Stimulated activated memory B cell treated with anti-CD40 and anti-IgM and Interleukin-4, amounts not matched to agents 10 μg/mL and 1 μg/mL and 100 μg/mL, for 72 hours (primary cell): ENCODE results near the gene ARHGAP33.
A peak's percentile ranks its signal among the peaks of the same experiment; 100 is the strongest.
"Not testable (repeated sequence)": the region's sequence is repeated elsewhere in the genome, so short reads cannot be mapped to it uniquely, and the experiment has no call there.

Source experiments
- ATAC-seq: fragments of 150-1000 bp; cut with Tn5 transposase; 2 replicates; pipeline ENCODE4 v1.10.0; 2021
- H3K27ac Mint-ChIP-seq: one replicate; pipeline ENCODE4 v1.8.0; 2022; ENCODE audit warnings: mild to moderate bottlenecking, mixed read lengths
- H3K27me3 Mint-ChIP-seq: one replicate; pipeline ENCODE4 v1.8.0; 2022; ENCODE audit warnings: mixed read lengths
- H3K36me3 Mint-ChIP-seq: one replicate; pipeline ENCODE4 v1.8.0; 2022; ENCODE audit warnings: mixed read lengths
- H3K4me1 Mint-ChIP-seq: one replicate; pipeline ENCODE4 v1.8.0; 2022; ENCODE audit warnings: mixed read lengths
- H3K4me3 Mint-ChIP-seq: one replicate; pipeline ENCODE4 v1.8.0; 2022; ENCODE audit warnings: mild to moderate bottlenecking, moderate library complexity, mixed read lengths
- H3K9me3 Mint-ChIP-seq: one replicate; pipeline ENCODE4 v1.8.0; 2022; ENCODE audit warnings: mixed read lengths

ARHGAP33 gene

DNA sequence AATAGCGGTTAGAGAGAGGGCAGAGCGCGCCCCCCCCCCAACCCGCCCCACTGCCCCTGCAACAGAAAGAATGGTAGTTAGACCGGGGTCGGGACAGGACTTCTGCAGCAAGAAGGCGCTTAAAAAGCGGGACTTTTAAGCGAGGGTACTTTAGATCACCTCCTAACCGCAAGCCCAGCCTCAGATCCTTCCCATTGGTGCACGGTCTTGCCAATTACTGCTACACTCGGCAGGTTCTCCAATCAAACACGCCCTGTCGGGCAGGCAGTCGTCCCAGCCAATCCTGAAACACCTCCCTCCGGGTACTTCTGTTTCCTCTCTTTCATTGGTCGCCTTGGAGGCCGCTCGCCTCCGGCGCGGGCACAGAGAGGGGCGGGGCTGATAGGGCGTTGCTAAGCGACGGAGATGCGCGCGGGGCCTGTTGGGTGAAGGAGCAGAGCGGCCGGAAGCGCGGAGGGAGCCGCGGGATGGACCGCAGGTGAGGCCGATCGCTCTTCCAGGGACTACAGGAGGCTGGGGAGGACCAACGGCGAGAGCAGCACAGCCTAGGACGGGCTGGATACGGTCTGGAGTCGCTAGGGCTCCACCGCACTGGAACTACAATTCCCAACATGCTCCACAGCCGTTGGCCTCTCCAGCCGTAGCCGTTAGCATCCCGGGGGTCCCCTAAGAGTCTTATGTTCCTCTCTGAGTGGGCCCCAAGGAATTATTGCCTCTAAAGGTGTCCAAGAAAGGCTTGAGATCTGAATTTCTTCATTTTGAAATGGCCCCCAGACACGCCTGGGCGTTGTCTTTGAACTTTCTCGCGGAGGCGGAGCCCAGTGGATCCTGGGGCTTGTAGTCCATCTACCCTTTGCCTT, 17.4 kb upstream of the ARHGAP33 start, which contains the start of gene PROSER3:
TSS of gene PROSER3 (plus strand) at position 428 of the 860 bp plus-strand sequence. CDS start at position 468, 40 bp downstream.
- Mint-ChIP-seq H3K4me3 (peak within 1 kb of the TSS; percentile 86), H3K27me3 (peaks cover 31% of the 10 kb centered on the region), H3K9me3 (no peaks in the 10 kb centered on the region), H3K4me1 (peaks cover 39% of the 10 kb centered on the region), H3K27ac (peak within 1 kb of the TSS; percentile 87), H3K36me3 (peaks cover 40% of the 10 kb centered on the region)
- ATAC-seq: peak; percentile 99

DNA sequence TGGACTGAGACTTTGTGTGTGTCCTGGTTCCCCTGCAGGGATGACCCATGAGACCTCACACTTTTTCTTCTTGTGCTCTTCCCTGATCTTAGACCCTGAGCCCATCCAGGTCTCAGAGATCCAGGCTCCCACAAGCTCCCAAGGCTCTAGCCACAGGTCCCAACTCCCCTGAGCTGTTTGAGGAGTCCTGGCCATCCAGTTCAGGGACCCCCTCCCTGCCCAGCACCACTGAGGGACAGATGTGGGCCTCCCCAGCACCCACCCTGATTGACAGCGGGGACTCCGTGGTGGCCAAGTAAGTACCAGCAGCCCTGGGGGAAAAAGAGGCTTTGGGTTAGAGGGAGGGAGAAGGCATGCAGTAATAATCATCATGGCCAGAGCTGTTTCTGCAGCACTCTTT, 15.7 kb upstream of the ARHGAP33 start:
- Mint-ChIP-seq H3K4me1 (peaks cover 39% of the 10 kb centered on the region), H3K36me3 (peaks cover 24% of the 10 kb centered on the region)

GRCh38 chr19:35760711-35761349, 14.5 kb upstream of the ARHGAP33 start:
- Mint-ChIP-seq H3K36me3 (peaks cover 25% of the 10 kb centered on the region), H3K4me1 (peaks cover 31% of the 10 kb centered on the region), H3K27me3 (peaks cover 12% of the 10 kb centered on the region), H3K27ac (no peak overlapping the region), H3K4me3 (no peak overlapping the region), H3K9me3 (no peaks in the 10 kb centered on the region)
- no peak for ATAC-seq

More for the DNA sequence above, 15.7 kb upstream of the ARHGAP33 start:
- H3K27ac Mint-ChIP-seq: no peak overlapping the region
- peaks cover 23% of the 10 kb centered on the region for H3K27me3 Mint-ChIP-seq
- no peaks in the 10 kb centered on the region for H3K9me3 Mint-ChIP-seq
- peak overlapping the region; percentile 57 for H3K4me3 Mint-ChIP-seq
- ATAC-seq: no peak

GRCh38 chr19:35764432-35765315, 10.7 kb upstream of the ARHGAP33 start:
- no peak for ATAC-seq
- Mint-ChIP-seq H3K4me3 (no peak overlapping the region), H3K36me3 (peaks cover 45% of the 10 kb centered on the region), H3K9me3 (no peaks in the 10 kb centered on the region), H3K4me1 (peaks cover 9% of the 10 kb centered on the region), H3K27me3 (no peaks in the 10 kb centered on the region), H3K27ac (no peak overlapping the region)

DNA sequence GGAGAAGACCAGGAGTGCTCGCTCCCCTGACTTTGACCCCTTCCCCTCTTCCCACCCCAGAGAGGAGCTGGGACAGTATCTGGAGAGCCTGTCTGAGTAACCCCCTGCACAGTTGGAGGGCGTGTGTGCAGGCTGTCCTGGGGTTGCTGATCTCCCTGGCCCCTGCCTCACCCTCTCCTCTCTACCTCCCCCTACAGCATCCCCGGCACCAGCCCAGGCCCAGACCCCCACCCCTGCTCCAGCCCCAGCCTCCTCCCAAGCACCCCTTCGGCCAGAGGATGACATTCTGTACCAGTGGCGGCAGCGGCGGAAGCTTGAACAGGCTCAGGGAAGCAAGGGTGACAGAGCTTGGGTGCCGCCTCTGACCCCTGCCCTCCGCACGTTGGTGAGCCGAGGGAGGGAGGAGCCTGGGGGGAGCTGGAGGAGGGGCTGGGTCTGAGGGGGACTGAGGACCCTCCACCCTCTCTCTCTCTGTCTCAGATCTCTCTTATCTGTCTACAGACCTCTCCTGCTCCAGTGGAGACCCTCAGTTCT, 8.7 kb upstream of the ARHGAP33 start:
- no peak overlapping the region for H3K4me3 Mint-ChIP-seq
- no peak for ATAC-seq
- peaks cover 45% of the 10 kb centered on the region for H3K36me3 Mint-ChIP-seq
- H3K9me3 Mint-ChIP-seq: no peaks in the 10 kb centered on the region
- H3K4me1 Mint-ChIP-seq: peaks cover 7% of the 10 kb centered on the region
- H3K27ac Mint-ChIP-seq: no peak overlapping the region
- no peaks in the 10 kb centered on the region for H3K27me3 Mint-ChIP-seq

GRCh38 chr19:35767288-35768081, 7.9 kb upstream of the ARHGAP33 start:
- Mint-ChIP-seq H3K4me3 (no peak overlapping the region), H3K27ac (no peak overlapping the region), H3K27me3 (no peaks in the 10 kb centered on the region), H3K9me3 (no peaks in the 10 kb centered on the region), H3K36me3 (peaks cover 37% of the 10 kb centered on the region), H3K4me1 (peaks cover 7% of the 10 kb centered on the region)
- ATAC-seq: peak; percentile 56

DNA sequence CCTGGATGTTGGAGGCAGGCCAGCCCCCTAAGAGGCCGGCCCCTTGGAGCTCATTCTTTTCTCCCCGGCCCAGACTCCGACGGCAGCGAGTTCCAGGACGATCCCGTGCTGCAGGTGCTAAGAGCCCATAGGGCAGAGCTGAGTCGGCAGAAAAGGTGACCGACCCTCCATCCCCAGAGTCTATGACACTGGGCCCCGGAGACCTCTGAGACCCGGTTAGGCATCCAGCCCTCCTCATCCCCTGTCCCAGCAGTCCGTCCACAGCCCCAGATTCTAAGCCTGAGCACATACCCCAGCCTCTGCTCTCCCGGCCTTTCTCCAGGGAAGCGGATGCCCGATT, 7.3 kb upstream of the ARHGAP33 start:
- Mint-ChIP-seq H3K4me1 (peaks cover 7% of the 10 kb centered on the region), H3K27me3 (no peaks in the 10 kb centered on the region), H3K4me3 (no peak overlapping the region), H3K9me3 (no peaks in the 10 kb centered on the region), H3K36me3 (peaks cover 37% of the 10 kb centered on the region), H3K27ac (no peak overlapping the region)
- no peak for ATAC-seq

DNA sequence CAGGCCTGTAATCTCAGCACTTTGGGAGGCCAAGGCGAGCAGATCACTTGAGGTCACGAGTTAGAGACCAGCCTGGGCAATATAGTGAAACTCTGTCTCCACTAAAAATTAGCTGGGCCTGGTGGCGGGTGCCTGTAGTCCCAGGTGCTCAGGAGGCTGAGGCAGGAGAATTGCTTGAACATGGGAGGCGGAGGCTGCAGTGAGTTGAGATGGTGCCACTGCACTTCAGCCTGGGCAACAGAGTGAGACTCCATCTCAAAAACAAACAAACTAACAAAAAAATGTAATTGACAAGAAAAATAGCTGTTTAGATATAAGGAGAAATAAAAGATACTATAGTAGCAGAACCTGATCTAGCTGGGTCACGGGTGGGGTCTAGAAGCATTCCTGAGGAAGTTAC, 3.0 kb upstream of the ARHGAP33 start:
- not testable (repeated sequence) for H3K27ac Mint-ChIP-seq, ATAC-seq, H3K9me3 Mint-ChIP-seq, H3K4me3 Mint-ChIP-seq, H3K27me3 Mint-ChIP-seq
- Mint-ChIP-seq H3K36me3 (peaks cover 19% of the 10 kb centered on the region), H3K4me1 (peaks cover 28% of the 10 kb centered on the region)

DNA sequence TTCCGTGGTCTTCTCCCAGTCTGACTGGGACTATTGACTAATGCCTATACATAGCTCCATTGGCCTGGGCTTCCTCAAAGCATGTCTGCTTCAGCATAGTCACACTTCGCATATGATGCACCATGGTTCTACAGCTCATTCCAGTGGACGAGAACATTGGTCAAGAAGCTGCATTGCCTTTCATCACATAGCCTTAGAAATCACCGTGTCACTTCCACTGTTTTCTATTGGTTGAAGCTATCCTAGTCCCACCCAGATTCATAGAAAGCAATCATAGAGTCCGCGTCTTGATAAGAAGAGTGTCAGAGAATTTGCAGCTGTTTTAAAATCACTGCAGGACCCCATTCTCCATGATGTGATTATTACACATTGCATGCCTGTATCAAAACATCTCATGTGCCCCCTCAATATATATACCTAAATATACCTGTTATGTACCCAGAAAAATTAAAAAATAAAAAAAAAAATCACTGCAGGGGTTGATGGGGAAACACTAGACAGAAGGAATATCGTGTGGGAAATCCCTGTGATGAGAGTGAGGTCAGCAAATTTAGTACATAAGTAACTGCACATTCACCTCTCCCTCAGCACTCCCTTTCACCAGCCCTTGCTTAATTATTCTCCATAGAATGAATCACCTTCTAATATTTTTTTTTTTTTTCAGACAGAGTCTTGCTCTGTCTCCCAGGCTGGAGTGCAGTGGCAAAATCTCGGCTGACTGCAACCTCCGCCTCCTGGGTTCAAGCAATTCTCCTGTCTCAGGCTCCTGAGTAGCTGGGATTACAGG, 2.2 kb upstream of the ARHGAP33 start:
- Mint-ChIP-seq H3K27me3 (no peaks in the 10 kb centered on the region), H3K27ac (no peak overlapping the region), H3K9me3 (no peaks in the 10 kb centered on the region), H3K4me3 (no peak overlapping the region), H3K4me1 (peaks cover 24% of the 10 kb centered on the region), H3K36me3 (peaks cover 11% of the 10 kb centered on the region)
- ATAC-seq: no peak

GRCh38 chr19:35774274-35775045, 904 bp upstream of the ARHGAP33 start:
- H3K4me1 Mint-ChIP-seq: peaks cover 22% of the 10 kb centered on the region

GRCh38 chr19:35775046-35775297, 392 bp upstream of the ARHGAP33 start:
- peak overlapping the region; percentile 91 for H3K4me3 Mint-ChIP-seq
- H3K36me3 Mint-ChIP-seq: no peaks in the 10 kb centered on the region
- H3K9me3 Mint-ChIP-seq: no peaks in the 10 kb centered on the region
- peak overlapping the region; percentile 70 for H3K27ac Mint-ChIP-seq
- no peak for ATAC-seq
- no peaks in the 10 kb centered on the region for H3K27me3 Mint-ChIP-seq
- peaks cover 22% of the 10 kb centered on the region for H3K4me1 Mint-ChIP-seq

More at GRCh38 chr19:35774274-35775045, 904 bp upstream of the ARHGAP33 start:
- Mint-ChIP-seq H3K4me3 (peak overlapping the region; percentile 91), H3K36me3 (no peaks in the 10 kb centered on the region), H3K9me3 (no peaks in the 10 kb centered on the region), H3K27ac (peak overlapping the region; percentile 70), H3K27me3 (no peaks in the 10 kb centered on the region)
- ATAC-seq: no peak

DNA sequence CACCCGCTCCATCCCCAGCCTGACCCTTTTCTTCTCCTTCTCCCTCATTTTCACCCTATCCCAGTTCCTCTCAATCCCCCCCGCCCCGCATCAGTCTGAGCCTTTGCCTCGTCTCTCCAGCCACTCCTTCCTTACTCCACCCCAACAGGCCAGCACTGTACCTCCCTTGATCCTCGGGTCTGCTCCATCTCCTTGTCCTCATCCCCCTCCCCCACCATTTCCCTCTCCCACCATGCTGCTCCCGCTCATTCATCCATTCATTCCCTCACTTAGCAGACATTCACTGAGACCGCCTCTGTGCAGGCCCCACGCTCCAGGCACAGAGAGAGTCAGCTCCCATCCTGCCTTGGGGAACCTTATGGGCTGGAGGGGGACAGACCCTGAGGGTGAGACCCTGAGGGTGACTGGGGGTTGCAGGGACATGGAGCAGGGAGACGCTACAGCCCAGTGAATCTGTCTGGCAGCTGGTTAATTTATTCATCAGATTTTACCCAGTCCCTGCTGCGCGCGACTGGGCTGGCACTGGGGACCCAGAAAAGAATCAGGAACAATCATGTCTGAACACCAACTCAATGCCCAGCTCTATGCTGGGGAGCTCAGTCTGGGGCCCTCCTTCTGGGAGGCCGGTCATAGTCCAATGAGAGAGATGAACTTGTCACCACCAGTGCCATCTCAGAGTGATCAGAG, 881 bp downstream of the ARHGAP33 start:
- Mint-ChIP-seq H3K4me1 (peaks cover 22% of the 10 kb centered on the region), H3K4me3 (peak overlapping the region; percentile 91), H3K36me3 (no peaks in the 10 kb centered on the region), H3K27me3 (no peaks in the 10 kb centered on the region), H3K27ac (peak overlapping the region; percentile 62), H3K9me3 (no peaks in the 10 kb centered on the region)
- no peak for ATAC-seq
